Effector memory CD4-positive, alpha-beta T cell (primary cell): ENCODE results near the gene BUB1.

ENCODE experiments used
- DNase-seq, 3 donors: peaks; one replicate each; pipeline ENCODE4 v3.0.0-alpha.2; 2020
- H3K27ac ChIP-seq: 2 replicates; pipeline ENCODE4 v1.7.0; 2013; ENCODE audit warnings: mild to moderate bottlenecking, low read length, moderate library complexity; ENCODE audit not compliant: insufficient read depth, poor library complexity, severe bottlenecking
- H3K27me3 ChIP-seq: replicated peaks from 2 replicates; pipeline ENCODE4 v1.7.0; 2013; ENCODE audit warnings: mild to moderate bottlenecking, low read length; ENCODE audit not compliant: insufficient read depth, control insufficient read depth, poor library complexity, severe bottlenecking
- H3K36me3 ChIP-seq: 2 replicates; pipeline ENCODE4 v1.7.0; 2013; ENCODE audit warnings: mild to moderate bottlenecking, low read length, moderate library complexity; ENCODE audit not compliant: control insufficient read depth, insufficient read depth
- H3K4me1 ChIP-seq: 2 replicates; pipeline ENCODE4 v1.7.0; 2013; ENCODE audit warnings: low read length, mild to moderate bottlenecking; ENCODE audit not compliant: control insufficient read depth, insufficient read depth, poor library complexity, severe bottlenecking
- H3K4me3 ChIP-seq: 2 replicates; pipeline ENCODE4 v1.7.0; 2013; ENCODE audit warnings: low read length, low read depth, mild to moderate bottlenecking; ENCODE audit not compliant: insufficient read depth, poor library complexity, severe bottlenecking
- H3K9me3 ChIP-seq: 2 replicates; pipeline ENCODE4 v1.7.0; 2013; ENCODE audit warnings: mild to moderate bottlenecking, low read length, moderate library complexity; ENCODE audit not compliant: control insufficient read depth

Gene BUB1

GRCh38 chr2:110659248-110659647, 18.6 kb downstream of the BUB1 start:
- no peak overlapping the region for H3K27ac ChIP-seq

GRCh38 chr2:110657724-110658305, 20.0 kb downstream of the BUB1 start:
- H3K4me1 ChIP-seq, result no peaks in the 10 kb centered on the region
- no peak overlapping the region for H3K4me3 ChIP-seq
- H3K27ac ChIP-seq, result no peak overlapping the region
- no peak for DNase-seq
- no peaks in the 10 kb centered on the region for H3K9me3 ChIP-seq
- no peaks in the 10 kb centered on the region for H3K27me3 ChIP-seq
- H3K36me3 ChIP-seq, result no peaks in the 10 kb centered on the region

More at GRCh38 chr2:110659248-110659647, 18.6 kb downstream of the BUB1 start:
- no peak overlapping the region for H3K4me3 ChIP-seq
- no peaks in the 10 kb centered on the region for H3K36me3 ChIP-seq
- no peaks in the 10 kb centered on the region for H3K9me3 ChIP-seq
- H3K27me3 ChIP-seq, result no peaks in the 10 kb centered on the region
- no peak for DNase-seq
- no peaks in the 10 kb centered on the region for H3K4me1 ChIP-seq

- H3K4me3 ChIP-seq, result no peak overlapping the region
- DNase-seq, result no peak
- no peaks in the 10 kb centered on the region for H3K9me3 ChIP-seq
- H3K36me3 ChIP-seq, result no peaks in the 10 kb centered on the region
- H3K27me3 ChIP-seq, result no peaks in the 10 kb centered on the region
- H3K27ac ChIP-seq, result no peak overlapping the region
- no peaks in the 10 kb centered on the region for H3K4me1 ChIP-seq
Observed at GRCh38 chr2:110655701-110656100, 22.2 kb downstream of the BUB1 start.

- Histone ChIP-seq H3K4me1 (no peaks in the 10 kb centered on the region), H3K4me3 (no peak overlapping the region), H3K27ac (no peak overlapping the region), H3K27me3 (no peaks in the 10 kb centered on the region), H3K36me3 (no peaks in the 10 kb centered on the region), H3K9me3 (no peaks in the 10 kb centered on the region)
- DNase-seq, result no peak
Observed at GRCh38 chr2:110653861-110654260, 24.0 kb downstream of the BUB1 start.

- Histone ChIP-seq H3K36me3 (no peaks in the 10 kb centered on the region), H3K4me1 (no peaks in the 10 kb centered on the region), H3K4me3 (no peak overlapping the region), H3K27ac (no peak overlapping the region), H3K9me3 (no peaks in the 10 kb centered on the region), H3K27me3 (no peaks in the 10 kb centered on the region)
- DNase-seq, result no peak
Observed at GRCh38 chr2:110650346-110650745, 27.5 kb downstream of the BUB1 start.

GRCh38 chr2:110647777-110648176, 30.1 kb downstream of the BUB1 start:
- Histone ChIP-seq H3K4me1 (no peaks in the 10 kb centered on the region), H3K36me3 (no peaks in the 10 kb centered on the region), H3K27me3 (no peaks in the 10 kb centered on the region)

GRCh38 chr2:110645616-110646015, 32.2 kb downstream of the BUB1 start:
- H3K27ac ChIP-seq, result no peak overlapping the region
- H3K27me3 ChIP-seq, result no peaks in the 10 kb centered on the region
- no peaks in the 10 kb centered on the region for H3K9me3 ChIP-seq
- no peak for DNase-seq
- no peaks in the 10 kb centered on the region for H3K36me3 ChIP-seq
- no peak overlapping the region for H3K4me3 ChIP-seq
- H3K4me1 ChIP-seq, result no peaks in the 10 kb centered on the region

More at GRCh38 chr2:110647777-110648176, 30.1 kb downstream of the BUB1 start:
- Histone ChIP-seq H3K27ac (no peak overlapping the region), H3K4me3 (no peak overlapping the region), H3K9me3 (no peaks in the 10 kb centered on the region)
- no peak for DNase-seq

- H3K4me3 ChIP-seq, result no peak overlapping the region
- DNase-seq, result no peak
- no peaks in the 10 kb centered on the region for H3K4me1 ChIP-seq
- no peak overlapping the region for H3K27ac ChIP-seq
- no peaks in the 10 kb centered on the region for H3K36me3 ChIP-seq
- no peaks in the 10 kb centered on the region for H3K27me3 ChIP-seq
- no peaks in the 10 kb centered on the region for H3K9me3 ChIP-seq
Observed at GRCh38 chr2:110644357-110644756, 33.5 kb downstream of the BUB1 start.

GRCh38 chr2:110642360-110642759, 35.5 kb downstream of the BUB1 start:
- no peaks in the 10 kb centered on the region for H3K9me3 ChIP-seq
- no peaks in the 10 kb centered on the region for H3K36me3 ChIP-seq
- DNase-seq, result no peak
- H3K27ac ChIP-seq, result no peak overlapping the region
- H3K4me3 ChIP-seq, result no peak overlapping the region
- no peaks in the 10 kb centered on the region for H3K27me3 ChIP-seq
- H3K4me1 ChIP-seq, result no peaks in the 10 kb centered on the region

- Histone ChIP-seq H3K27me3 (no peaks in the 10 kb centered on the region), H3K36me3 (no peaks in the 10 kb centered on the region), H3K4me3 (no peak overlapping the region), H3K9me3 (no peaks in the 10 kb centered on the region), H3K4me1 (no peaks in the 10 kb centered on the region), H3K27ac (no peak overlapping the region)
- no peak for DNase-seq
Observed at GRCh38 chr2:110639972-110640371, 37.9 kb downstream of the BUB1 start.
